ENCODE data around the gene CYP19A1.

Gene CYP19A1

DNA sequence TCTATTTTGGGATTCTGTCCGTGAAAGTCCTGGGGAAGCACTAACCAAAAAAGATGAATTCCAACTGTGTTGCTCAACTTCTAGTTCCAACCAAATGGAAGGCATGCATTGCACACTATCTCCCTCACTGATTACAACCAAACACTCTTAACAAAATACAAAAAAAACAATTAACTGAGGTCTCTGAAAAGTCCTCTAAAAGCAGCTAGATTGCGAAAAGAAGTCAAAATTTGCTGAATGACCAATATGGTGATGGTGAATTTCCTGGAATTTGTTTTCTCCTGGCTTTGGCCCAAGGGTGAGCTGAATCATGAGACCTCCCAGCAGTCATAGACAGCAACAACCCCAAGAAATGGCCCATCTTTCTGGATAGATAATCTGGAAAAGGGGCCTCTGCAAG, 28.3 kb downstream of the CYP19A1 start:
- H3K27ac ChIP-seq (replicated peaks): no peak overlapping the region
- TF ChIP-seq GABPA (IDR thresholded peaks at IDR 0.05; ENCODE audit: low read depth): no peak
- TF ChIP-seq POLR2AphosphoS5 (IDR thresholded peaks at IDR 0.05; ENCODE audit: low read depth): no peak
- no peak for TF ChIP-seq SPI1 (IDR thresholded peaks at IDR 0.05; ENCODE audit: borderline replicate concordance, low read depth)
- TF ChIP-seq, protein P1, sequence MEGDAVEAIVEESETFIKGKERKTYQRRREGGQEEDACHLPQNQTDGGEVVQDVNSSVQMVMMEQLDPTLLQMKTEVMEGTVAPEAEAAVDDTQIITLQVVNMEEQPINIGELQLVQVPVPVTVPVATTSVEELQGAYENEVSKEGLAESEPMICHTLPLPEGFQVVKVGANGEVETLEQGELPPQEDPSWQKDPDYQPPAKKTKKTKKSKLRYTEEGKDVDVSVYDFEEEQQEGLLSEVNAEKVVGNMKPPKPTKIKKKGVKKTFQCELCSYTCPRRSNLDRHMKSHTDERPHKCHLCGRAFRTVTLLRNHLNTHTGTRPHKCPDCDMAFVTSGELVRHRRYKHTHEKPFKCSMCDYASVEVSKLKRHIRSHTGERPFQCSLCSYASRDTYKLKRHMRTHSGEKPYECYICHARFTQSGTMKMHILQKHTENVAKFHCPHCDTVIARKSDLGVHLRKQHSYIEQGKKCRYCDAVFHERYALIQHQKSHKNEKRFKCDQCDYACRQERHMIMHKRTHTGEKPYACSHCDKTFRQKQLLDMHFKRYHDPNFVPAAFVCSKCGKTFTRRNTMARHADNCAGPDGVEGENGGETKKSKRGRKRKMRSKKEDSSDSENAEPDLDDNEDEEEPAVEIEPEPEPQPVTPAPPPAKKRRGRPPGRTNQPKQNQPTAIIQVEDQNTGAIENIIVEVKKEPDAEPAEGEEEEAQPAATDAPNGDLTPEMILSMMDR (IDR thresholded peaks at IDR 0.05; ENCODE audit: insufficient read depth, low read length): no peak
- TF ChIP-seq, protein P2, sequence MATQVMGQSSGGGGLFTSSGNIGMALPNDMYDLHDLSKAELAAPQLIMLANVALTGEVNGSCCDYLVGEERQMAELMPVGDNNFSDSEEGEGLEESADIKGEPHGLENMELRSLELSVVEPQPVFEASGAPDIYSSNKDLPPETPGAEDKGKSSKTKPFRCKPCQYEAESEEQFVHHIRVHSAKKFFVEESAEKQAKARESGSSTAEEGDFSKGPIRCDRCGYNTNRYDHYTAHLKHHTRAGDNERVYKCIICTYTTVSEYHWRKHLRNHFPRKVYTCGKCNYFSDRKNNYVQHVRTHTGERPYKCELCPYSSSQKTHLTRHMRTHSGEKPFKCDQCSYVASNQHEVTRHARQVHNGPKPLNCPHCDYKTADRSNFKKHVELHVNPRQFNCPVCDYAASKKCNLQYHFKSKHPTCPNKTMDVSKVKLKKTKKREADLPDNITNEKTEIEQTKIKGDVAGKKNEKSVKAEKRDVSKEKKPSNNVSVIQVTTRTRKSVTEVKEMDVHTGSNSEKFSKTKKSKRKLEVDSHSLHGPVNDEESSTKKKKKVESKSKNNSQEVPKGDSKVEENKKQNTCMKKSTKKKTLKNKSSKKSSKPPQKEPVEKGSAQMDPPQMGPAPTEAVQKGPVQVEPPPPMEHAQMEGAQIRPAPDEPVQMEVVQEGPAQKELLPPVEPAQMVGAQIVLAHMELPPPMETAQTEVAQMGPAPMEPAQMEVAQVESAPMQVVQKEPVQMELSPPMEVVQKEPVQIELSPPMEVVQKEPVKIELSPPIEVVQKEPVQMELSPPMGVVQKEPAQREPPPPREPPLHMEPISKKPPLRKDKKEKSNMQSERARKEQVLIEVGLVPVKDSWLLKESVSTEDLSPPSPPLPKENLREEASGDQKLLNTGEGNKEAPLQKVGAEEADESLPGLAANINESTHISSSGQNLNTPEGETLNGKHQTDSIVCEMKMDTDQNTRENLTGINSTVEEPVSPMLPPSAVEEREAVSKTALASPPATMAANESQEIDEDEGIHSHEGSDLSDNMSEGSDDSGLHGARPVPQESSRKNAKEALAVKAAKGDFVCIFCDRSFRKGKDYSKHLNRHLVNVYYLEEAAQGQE (IDR thresholded peaks at IDR 0.05; ENCODE audit: insufficient replicate concordance, low read depth): no peak
- no peak for DNase-seq (ENCODE audit: low read depth in 1 of 2, low spot score in 1 of 2)
- H3K27me3 ChIP-seq (ENCODE audit: insufficient read depth, poor library complexity, severe bottlenecking): no peaks in the 10 kb centered on the region
- H3K4me3 ChIP-seq (replicated peaks; ENCODE audit: insufficient read depth, low read length): no peak overlapping the region

DNA sequence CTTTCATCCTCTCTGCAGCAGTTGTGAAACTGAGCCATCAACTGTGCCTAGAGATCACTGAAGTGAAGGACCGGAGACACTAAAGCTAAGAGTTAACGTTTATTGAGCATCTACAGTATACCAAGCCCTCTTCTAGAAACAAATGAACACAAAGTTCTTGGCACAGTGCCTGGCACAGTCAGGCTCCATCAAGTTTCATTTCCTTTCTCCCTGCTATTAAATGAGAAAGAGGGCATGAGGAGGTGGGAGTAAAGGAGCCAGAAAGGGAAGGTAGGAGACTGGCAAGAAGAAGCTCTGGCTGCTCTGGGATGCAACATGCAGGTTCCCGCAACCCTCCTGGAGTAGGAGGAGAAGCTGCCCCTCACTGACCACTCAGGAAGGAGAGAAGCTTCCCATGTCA, 30.6 kb downstream of the CYP19A1 start:
- no peak overlapping the region for H3K27ac ChIP-seq (replicated peaks)
- no peak overlapping the region for H3K4me3 ChIP-seq (replicated peaks; ENCODE audit: insufficient read depth, low read length)
- TF ChIP-seq, protein P2 (IDR thresholded peaks at IDR 0.05; ENCODE audit: insufficient replicate concordance, low read depth): no peak
- TF ChIP-seq SPI1 (IDR thresholded peaks at IDR 0.05; ENCODE audit: borderline replicate concordance, low read depth) (no peak), POLR2AphosphoS5 (IDR thresholded peaks at IDR 0.05; ENCODE audit: low read depth) (no peak), GABPA (IDR thresholded peaks at IDR 0.05; ENCODE audit: low read depth) (no peak)
- TF ChIP-seq, protein P1 (IDR thresholded peaks at IDR 0.05; ENCODE audit: insufficient read depth, low read length): no peak
- H3K27me3 ChIP-seq (ENCODE audit: insufficient read depth, poor library complexity, severe bottlenecking): no peaks in the 10 kb centered on the region
- DNase-seq (ENCODE audit: low read depth in 1 of 2, low spot score in 1 of 2): no peak

DNA sequence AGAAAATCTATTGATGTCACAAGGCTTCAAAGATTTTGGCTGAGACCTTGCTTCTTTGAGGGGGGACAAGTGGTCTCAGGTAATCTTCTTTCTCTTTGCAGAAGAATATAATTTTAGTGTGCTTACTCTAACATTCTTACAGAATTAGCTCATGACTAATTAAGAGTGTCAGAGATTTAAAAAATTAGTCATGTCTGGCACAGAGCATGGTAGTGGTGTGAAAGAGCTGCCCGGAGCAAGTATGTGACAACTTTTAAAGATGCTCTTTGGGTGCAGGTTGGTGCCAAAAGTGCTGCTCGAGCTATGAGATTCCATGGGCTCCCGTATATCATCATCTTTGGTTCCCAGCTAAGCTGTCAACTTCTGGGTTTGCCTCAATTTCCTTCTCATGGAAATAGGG, 31.1 kb downstream of the CYP19A1 start:
- Histone ChIP-seq H3K27ac (replicated peaks) (no peak overlapping the region), H3K4me3 (replicated peaks; ENCODE audit: insufficient read depth, low read length) (no peak overlapping the region), H3K27me3 (ENCODE audit: insufficient read depth, poor library complexity, severe bottlenecking) (no peaks in the 10 kb centered on the region)
- no peak for DNase-seq (ENCODE audit: low read depth in 1 of 2, low spot score in 1 of 2)
- TF ChIP-seq POLR2AphosphoS5 (IDR thresholded peaks at IDR 0.05; ENCODE audit: low read depth): no peak
- TF ChIP-seq, protein P1 (IDR thresholded peaks at IDR 0.05; ENCODE audit: insufficient read depth, low read length): no peak
- TF ChIP-seq, protein P2 (IDR thresholded peaks at IDR 0.05; ENCODE audit: insufficient replicate concordance, low read depth): no peak

Measured in HL-60 (cell line).